Fibroblast of pulmonary artery (primary cell): Measurements from ENCODE around the gene TRIM69.
"Not testable (repeated sequence)": the region's sequence is repeated elsewhere in the genome, so short reads cannot be mapped to it uniquely, and the experiment has no call there.

ENCODE experiments used
- DNase-seq: peaks from one replicate; pipeline ENCODE4 v3.0.0-alpha.2; 2010; ENCODE audit warnings: low read depth
- H3K4me3 ChIP-seq: replicated peaks from 2 replicates; pipeline ENCODE4 v1.5.1; 2011; ENCODE audit warnings: low read depth, mild to moderate bottlenecking, control low read depth, low read length, moderate library complexity
- CTCF ChIP-seq: IDR thresholded peaks from 2 replicates; pipeline ENCODE4 v1.5.1; 2011; ENCODE audit warnings: mild to moderate bottlenecking, control low read depth, low read length, inconsistent platforms; ENCODE audit errors: missing control alignments

The TRIM69 gene

DNA sequence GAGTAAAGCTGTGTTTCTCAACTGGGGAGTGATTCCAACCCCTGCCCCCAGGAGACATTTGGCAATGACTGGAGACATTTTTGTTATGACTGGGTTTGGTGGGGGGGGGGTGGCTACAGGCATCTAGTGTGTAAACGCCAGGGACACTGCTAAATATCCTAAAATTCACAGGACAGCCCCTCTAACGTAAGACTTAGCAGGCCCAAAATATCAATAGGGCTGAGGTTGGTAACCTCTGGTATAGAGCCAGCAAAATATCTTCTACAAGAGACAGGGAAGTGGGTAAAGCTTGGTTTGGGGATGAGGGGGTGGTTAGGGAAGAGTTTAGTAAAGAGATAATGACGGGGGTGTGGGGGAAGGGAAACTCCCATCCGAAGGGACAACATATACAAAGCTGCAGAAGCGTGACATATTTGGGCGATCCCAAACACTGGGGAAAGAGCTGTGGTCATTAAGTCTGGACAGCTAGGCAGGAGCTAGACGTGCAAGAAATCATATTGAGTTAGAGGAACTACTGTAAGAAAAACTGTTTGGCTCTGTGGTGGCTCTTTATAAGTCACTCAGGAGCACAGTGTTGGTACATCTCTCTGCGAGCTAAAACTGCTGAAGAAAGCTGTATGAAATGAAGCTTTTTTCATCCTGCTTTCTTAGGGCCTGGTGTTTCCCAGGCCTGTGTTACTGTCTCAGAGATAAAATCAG, 697 bp upstream of the TRIM69 start:
- no peak for TF ChIP-seq CTCF
- peak; percentile 48 for DNase-seq
- H3K4me3 ChIP-seq = no peak overlapping the region

- peak; percentile 76 for TF ChIP-seq CTCF
- peak; percentile 82 for DNase-seq
- H3K4me3 ChIP-seq = no peak overlapping the region
These were observed 2.1 kb downstream of the TRIM69 start for GRCh38 chr15:44738340-44738984.

DNA sequence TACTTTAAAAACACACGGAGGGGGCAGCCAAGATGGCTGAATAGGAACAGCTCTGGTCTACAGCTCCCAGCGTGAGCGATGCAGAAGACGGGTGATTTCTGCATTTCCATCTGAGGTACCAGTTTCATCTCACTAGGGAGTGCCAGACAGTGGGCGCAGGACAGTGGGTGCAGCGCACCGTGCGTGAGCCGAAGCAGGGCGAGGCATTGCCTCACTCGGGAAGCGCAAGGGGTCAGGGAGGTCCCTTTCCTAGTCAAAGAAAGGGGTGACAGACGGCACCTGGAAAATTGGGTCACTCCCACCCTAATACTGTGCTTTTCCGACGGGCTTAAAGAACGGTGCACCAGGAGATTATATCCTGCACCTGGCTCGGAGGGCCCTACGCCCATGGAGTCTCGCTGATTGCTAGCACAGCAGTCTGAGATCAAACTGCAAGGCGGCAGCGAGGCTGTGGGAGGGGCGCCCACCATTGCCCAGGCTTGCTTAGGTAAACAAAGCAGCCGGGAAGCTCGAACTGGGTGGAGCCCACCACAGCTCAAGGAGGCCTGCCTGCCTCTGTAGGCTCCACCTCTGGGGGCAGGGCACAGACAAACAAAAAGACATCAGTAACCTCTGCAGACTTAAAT, 3.0 kb downstream of the TRIM69 start:
- not testable (repeated sequence) for DNase-seq

DNA sequence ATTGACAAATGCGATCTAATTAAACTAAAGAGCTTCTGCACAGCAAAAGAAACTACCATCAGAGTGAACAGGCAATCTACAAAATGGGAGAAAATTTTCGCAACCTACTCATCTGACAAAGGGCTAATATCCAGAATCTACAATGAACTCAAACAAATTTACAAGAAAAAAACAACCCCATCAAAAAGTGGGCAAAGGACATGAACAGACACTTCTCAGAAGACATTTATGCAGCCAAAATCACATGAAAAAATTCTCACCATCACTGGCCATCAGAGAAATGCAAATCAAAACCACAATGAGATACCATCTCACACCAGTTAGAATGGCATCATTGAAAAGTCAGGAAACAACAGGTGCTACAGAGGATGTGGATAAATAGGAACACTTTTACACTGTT, 7.1 kb downstream of the TRIM69 start:
- DNase-seq, H3K4me3 ChIP-seq: not testable (repeated sequence)

More for the DNA sequence above, 3.0 kb downstream of the TRIM69 start:
- H3K4me3 ChIP-seq = not testable (repeated sequence)

- TF ChIP-seq CTCF = no peak
- H3K4me3 ChIP-seq = no peak overlapping the region
- DNase-seq = no peak
These were observed 17.0 kb downstream of the TRIM69 start for GRCh38 chr15:44753345-44753744.

DNA sequence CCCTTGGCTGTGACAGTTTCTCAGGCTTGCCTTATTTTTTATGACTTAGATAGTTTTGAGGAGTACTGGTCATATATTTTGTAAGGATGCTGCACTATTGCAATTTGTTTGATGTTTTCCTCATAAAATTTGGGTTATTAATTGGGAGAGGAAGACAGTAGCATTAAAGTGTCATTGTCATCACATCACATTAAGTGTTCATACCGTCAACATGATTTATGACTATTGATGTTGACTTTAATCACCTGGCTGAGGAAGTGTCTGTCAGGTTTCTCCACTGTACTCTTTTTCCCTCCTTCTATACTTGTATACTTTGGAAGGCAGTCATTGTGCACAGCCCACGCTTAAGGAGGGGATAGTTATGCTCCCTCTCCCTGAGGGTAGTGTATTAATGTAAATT, 26.9 kb downstream of the TRIM69 start:
- no peak for DNase-seq
- no peak for TF ChIP-seq CTCF
- H3K4me3 ChIP-seq = no peak overlapping the region

DNA sequence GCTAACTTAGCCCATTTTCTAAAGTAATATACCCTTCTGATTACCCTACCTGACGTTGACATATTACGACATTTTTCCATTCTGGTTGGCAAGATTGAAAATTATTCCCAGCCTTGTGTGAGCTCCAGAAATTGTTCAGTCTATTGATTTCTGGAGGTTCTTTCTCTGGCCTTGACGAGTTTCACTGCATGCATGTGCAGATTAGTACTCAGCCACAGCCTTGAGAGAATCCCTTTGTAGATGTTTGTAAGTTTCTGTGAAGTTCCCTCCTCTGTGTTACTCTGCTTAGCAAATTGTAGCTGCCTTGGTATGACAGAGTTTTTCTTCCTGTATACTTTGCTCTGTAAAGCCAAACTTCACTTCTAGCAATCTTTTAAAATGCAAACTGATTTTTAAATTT, 27.5 kb downstream of the TRIM69 start:
- H3K4me3 ChIP-seq = no peak overlapping the region
- no peak for TF ChIP-seq CTCF
- no peak for DNase-seq

DNA sequence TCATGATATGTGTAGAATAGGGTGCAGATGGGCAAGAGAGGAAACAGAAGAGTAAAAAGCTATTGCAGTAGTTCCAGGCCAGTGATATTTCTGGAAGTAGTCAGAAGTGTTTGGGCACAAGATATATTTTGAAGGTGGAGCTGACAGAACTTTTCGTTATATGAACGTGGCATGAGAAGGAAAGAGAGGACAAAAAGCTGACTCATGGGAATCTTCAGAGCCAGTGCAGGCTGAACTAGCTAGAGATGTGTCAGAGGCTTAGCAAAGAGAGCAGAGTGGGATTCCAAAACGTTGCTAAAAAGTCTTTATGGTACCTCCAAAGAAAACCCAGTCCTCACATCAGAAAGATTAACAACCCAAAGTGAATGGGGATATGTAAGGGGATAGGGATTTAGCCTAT, 28.7 kb downstream of the TRIM69 start:
- TF ChIP-seq CTCF = no peak

More for the DNA sequence above, 28.7 kb downstream of the TRIM69 start:
- H3K4me3 ChIP-seq = no peak overlapping the region
- no peak for DNase-seq
